Psoas muscle (tissue), 8 donors: Measurements from ENCODE around the gene ITM2C. TPM values are rescaled to one million over a fixed set of nuclear protein-coding genes. Genes with fewer than 3 reads are reported as not detected.

ENCODE experiments used
- ATAC-seq, 4 donors: fragments of 200-7000 bp; cut with Tn5 transposase; one replicate each; pipeline ENCODE4 v1.9.1; 2020; ENCODE audit warnings: moderate library complexity in 3 of 4, mild to moderate bottlenecking in 2 of 4
- DNase-seq, 2 donors: peaks; one replicate each; pipeline ENCODE4 v3.0.0-alpha.2; 2020
- H3K27ac ChIP-seq: fragments of 200-600 bp; one replicate; pipeline ENCODE4 v1.8.0; 2022
- H3K27me3 ChIP-seq, 3 donors: fragments of 200-600 bp in 1 of 3; one replicate each; pipeline versions ENCODE4 v1.6.1 to v1.8.0; 2013 to 2022; ENCODE audit warnings: low read length in 2 of 3, mild to moderate bottlenecking in 2 of 3, moderate library complexity in 1 of 3; ENCODE audit not compliant: insufficient read depth in 3 of 3
- H3K36me3 ChIP-seq, 2 donors: fragments of 200-600 bp in 1 of 2; one replicate each; pipeline versions ENCODE4 v1.6.1 to v1.8.0; 2013 to 2022; ENCODE audit warnings: low read depth in 1 of 2, mild to moderate bottlenecking in 1 of 2, moderate library complexity in 1 of 2; ENCODE audit not compliant: insufficient read depth in 1 of 2
- H3K4me1 ChIP-seq: fragments of 200-600 bp; one replicate; pipeline ENCODE4 v1.8.0; 2022
- H3K4me3 ChIP-seq: fragments of 200-600 bp; one replicate; pipeline ENCODE4 v1.8.0; 2022; ENCODE audit warnings: mild to moderate bottlenecking
- H3K9me3 ChIP-seq: fragments of 200-600 bp; one replicate; pipeline ENCODE4 v1.8.0; 2022
- CTCF ChIP-seq: fragments of 200-600 bp; IDR thresholded peaks from one replicate; pipeline ENCODE4 v1.8.0; 2022; ENCODE audit warnings: antibody characterized with exemption
- WGBS, 3 donors: extraction: QIAGEN DNeasy Blood & Tissue Kit; methylation state at CpG; one replicate each; pipeline versions ENCODE4 v1.1.6 to v1.1.7; 2013; 5-methylcytosine and 5-hydroxymethylcytosine counted together
- intact Hi-C, 2 donors: fragments of 100-400 bp; cut with DNase I; formaldehyde crosslinking; loops; one replicate each; pipeline versions ENCODE4 v1.11.0 to v1.14.2; 2022
- polyA plus RNA-seq, 3 donors: library from polyadenylated mRNA; stranded (reverse); fragments of 200-250 nt; gene quantifications; one replicate each; pipeline ENCODE4 v1.2.3, GENCODE V29; 2013
- total RNA-seq, 4 donors: library from RNA; stranded (reverse); fragmentation: NEBNext Ultra II Directional in 2 of 4; extraction: Animal tissue kit (Norgen Biotek cat#: 25700) in 2 of 4; gene quantifications; one replicate each; pipeline versions ENCODE4 v1.2.1 to v1.2.4, GENCODE V29; 2021 to 2023
- donor health status: healthy with polysubstance abuse.
- donor health status: DM: no; HTN: no; CAD: no; lungs with moderate emphysema.
- donor health status: Bipolar disorder and iron deficiency.
- donor health status: healthy.
- donor health status: DM: yes; HTN: yes; CAD: no.
- donor health status: DM: no; HTN: no; CAD: no.
- donor health status: DM: no; HTN: no; CAD: no.
- donor health status: DM: yes; HTN: yes; CAD: no.

ITM2C gene
- total and polyA plus RNA-seq, 7 donors = 9.0 to 20.3 (median 11.5) TPM

GRCh38 chr2:230829959-230830358 is 34.8 kb upstream of the ITM2C start:
- H3K4me3 ChIP-seq = no peak overlapping the region
- no peak for ATAC-seq
- intact Hi-C loops = loop anchor here in 1 of 2 donors (5.0 kb wide), 1 partner anchor 222 kb away; no protein-coding TSS in a partner anchor
- TF ChIP-seq CTCF = no peak
- peaks cover 0 to 40% (median 10%) of the 10 kb centered on the region in 3 donors for H3K27me3 ChIP-seq
- 82 to 89% (median 88%) methylated on average over 7 of the region's 7 CpGs for WGBS, 3 donors
- no peaks in the 10 kb centered on the region for H3K4me1 ChIP-seq
- H3K9me3 ChIP-seq = no peaks in the 10 kb centered on the region
- DNase-seq = no peak
- no peak overlapping the region for H3K27ac ChIP-seq
- no peaks in the 10 kb centered on the region for H3K36me3 ChIP-seq

GRCh38 chr2:230830428-230830827 is 34.3 kb upstream of the ITM2C start:
- no peak for TF ChIP-seq CTCF
- no peak for ATAC-seq
- H3K4me1 ChIP-seq = no peaks in the 10 kb centered on the region
- WGBS, 3 donors = 73 to 87% (median 81%) methylated on average over 7 of the region's 7 CpGs
- H3K27me3 ChIP-seq = peaks cover 0 to 40% (median 10%) of the 10 kb centered on the region in 3 donors
- no peaks in the 10 kb centered on the region for H3K9me3 ChIP-seq
- H3K36me3 ChIP-seq = no peaks in the 10 kb centered on the region
- no peak overlapping the region for H3K27ac ChIP-seq
- intact Hi-C loops = no loop called here
- H3K4me3 ChIP-seq = no peak overlapping the region
- DNase-seq = no peak

GRCh38 chr2:230840301-230840700 is 24.4 kb upstream of the ITM2C start:
- intact Hi-C loops = no loop called here
- DNase-seq (no peak), ATAC-seq (no peak)
- no peaks in the 10 kb centered on the region for H3K36me3 ChIP-seq
- no peak overlapping the region for H3K27ac ChIP-seq
- WGBS, 3 donors = 53 to 57% (median 56%) methylated on average over 2 of the region's 2 CpGs
- peaks cover 0 to 18% (median 3%) of the 10 kb centered on the region in 3 donors for H3K27me3 ChIP-seq
- no peak for TF ChIP-seq CTCF
- H3K4me3 ChIP-seq = no peak overlapping the region
- no peaks in the 10 kb centered on the region for H3K9me3 ChIP-seq
- H3K4me1 ChIP-seq = no peaks in the 10 kb centered on the region

GRCh38 chr2:230842473-230842872 is 22.3 kb upstream of the ITM2C start:
- WGBS, 3 donors = 31 to 43% (median 42%) methylated on average over 6 of the region's 6 CpGs
- Histone ChIP-seq H3K9me3 (no peaks in the 10 kb centered on the region), H3K27ac (no peak overlapping the region), H3K36me3 (no peaks in the 10 kb centered on the region), H3K27me3 (peaks cover 0 to 20% (median 7%) of the 10 kb centered on the region in 3 donors), H3K4me1 (no peaks in the 10 kb centered on the region), H3K4me3 (no peak overlapping the region)
- TF ChIP-seq CTCF = no peak
- DNase-seq (no peak), ATAC-seq (no peak)
- intact Hi-C loops = no loop called here

GRCh38 chr2:230843132-230843531 is 21.6 kb upstream of the ITM2C start:
- H3K27ac ChIP-seq = no peak overlapping the region
- WGBS, 3 donors = 78 to 84% (median 79%) methylated on average over 4 of the region's 4 CpGs
- no peak overlapping the region for H3K4me3 ChIP-seq
- H3K27me3 ChIP-seq = peaks cover 0 to 27% (median 7%) of the 10 kb centered on the region in 3 donors
- H3K36me3 ChIP-seq = no peaks in the 10 kb centered on the region
- DNase-seq (no peak), ATAC-seq (no peak)
- no peak for TF ChIP-seq CTCF
- intact Hi-C loops = no loop called here
- no peaks in the 10 kb centered on the region for H3K4me1 ChIP-seq
- no peaks in the 10 kb centered on the region for H3K9me3 ChIP-seq
